Fibroblast of the aortic adventitia (primary cell): Measurements from ENCODE around the gene OLA1. TPM values are rescaled to one million over a fixed set of nuclear protein-coding genes. Genes with fewer than 3 reads are reported as not detected.

ENCODE experiments used
- DNase-seq: peaks from one replicate; pipeline ENCODE4 v3.0.0-alpha.2; 2010; ENCODE audit warnings: low read depth
- H3K4me3 ChIP-seq: 2 replicates; pipeline ENCODE4 v1.5.1; 2011; ENCODE audit warnings: low read depth, mild to moderate bottlenecking, control low read depth, low read length, moderate library complexity
- total RNA-seq: library from RNA; depleted of rRNA; stranded (reverse); fragments of >200 nt; gene quantifications from 2 replicates; pipeline ENCODE4 v1.2.3, GENCODE V29; 2012; ENCODE audit warnings: low replicate concordance
- TF ChIP-seq, protein P1 (sequence below): IDR thresholded peaks from 2 replicates; pipeline ENCODE4 v1.5.1; 2011; ENCODE audit warnings: mild to moderate bottlenecking, low read length, control low read depth, inconsistent platforms; ENCODE audit not compliant: insufficient read depth

The OLA1 gene
- total RNA-seq, 1 donor, result 89.7 TPM

- no peak overlapping the region for H3K4me3 ChIP-seq
- DNase-seq, result no peak
- TF ChIP-seq, protein P1, sequence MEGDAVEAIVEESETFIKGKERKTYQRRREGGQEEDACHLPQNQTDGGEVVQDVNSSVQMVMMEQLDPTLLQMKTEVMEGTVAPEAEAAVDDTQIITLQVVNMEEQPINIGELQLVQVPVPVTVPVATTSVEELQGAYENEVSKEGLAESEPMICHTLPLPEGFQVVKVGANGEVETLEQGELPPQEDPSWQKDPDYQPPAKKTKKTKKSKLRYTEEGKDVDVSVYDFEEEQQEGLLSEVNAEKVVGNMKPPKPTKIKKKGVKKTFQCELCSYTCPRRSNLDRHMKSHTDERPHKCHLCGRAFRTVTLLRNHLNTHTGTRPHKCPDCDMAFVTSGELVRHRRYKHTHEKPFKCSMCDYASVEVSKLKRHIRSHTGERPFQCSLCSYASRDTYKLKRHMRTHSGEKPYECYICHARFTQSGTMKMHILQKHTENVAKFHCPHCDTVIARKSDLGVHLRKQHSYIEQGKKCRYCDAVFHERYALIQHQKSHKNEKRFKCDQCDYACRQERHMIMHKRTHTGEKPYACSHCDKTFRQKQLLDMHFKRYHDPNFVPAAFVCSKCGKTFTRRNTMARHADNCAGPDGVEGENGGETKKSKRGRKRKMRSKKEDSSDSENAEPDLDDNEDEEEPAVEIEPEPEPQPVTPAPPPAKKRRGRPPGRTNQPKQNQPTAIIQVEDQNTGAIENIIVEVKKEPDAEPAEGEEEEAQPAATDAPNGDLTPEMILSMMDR, result no peak
Measured at GRCh38 chr2:174211954-174212353, 36.4 kb downstream of the OLA1 start.

GRCh38 chr2:174210862-174211261 is 37.5 kb downstream of the OLA1 start:
- H3K4me3 ChIP-seq, result no peak overlapping the region
- DNase-seq, result no peak
- TF ChIP-seq, protein P1, result no peak

GRCh38 chr2:174209325-174209724 is 39.0 kb downstream of the OLA1 start:
- TF ChIP-seq, protein P1, result no peak
- no peak for DNase-seq

GRCh38 chr2:174208026-174208425 is 40.3 kb downstream of the OLA1 start:
- DNase-seq, result no peak
- H3K4me3 ChIP-seq, result no peak overlapping the region
- TF ChIP-seq, protein P1, result no peak

More at GRCh38 chr2:174209325-174209724, 39.0 kb downstream of the OLA1 start:
- no peak overlapping the region for H3K4me3 ChIP-seq

DNA sequence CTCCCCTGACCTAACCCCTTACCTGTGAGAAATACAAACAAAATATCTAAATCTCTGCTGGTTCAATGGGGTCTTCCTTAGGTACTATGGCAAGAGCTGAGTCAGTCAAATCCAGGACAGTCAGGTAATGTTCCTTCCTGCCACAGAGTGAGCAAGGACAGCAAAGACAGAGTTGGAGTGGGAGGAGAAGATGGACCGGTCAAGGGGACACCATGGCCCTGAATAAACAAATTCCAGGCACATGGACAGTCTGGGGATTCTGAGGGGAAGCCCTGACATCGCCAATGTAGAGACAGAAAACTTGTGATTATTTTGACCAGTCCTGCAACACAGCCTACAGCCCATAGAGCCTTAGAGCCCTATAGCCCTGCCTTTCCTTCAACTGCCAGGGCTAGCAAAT is 42.8 kb downstream of the OLA1 start:
- DNase-seq, result no peak

DNA sequence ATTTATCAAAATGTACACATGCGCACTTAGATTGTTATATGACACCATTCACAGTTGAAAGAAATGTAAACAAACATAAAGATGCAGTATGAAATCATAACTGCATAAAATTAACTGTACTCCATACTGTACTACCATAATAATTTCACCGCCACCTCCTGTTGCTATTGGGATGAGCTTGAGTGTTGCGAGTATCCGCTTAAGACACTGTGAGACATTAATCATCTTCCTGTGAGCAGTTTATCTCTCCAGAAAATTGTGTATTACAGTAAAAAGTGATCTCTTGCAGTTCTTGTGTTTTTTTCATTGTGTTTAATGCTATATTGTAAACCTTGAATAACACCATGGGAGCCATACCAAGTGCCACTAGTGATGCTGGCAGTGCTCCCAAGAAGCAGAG is 46.1 kb downstream of the OLA1 start:
- DNase-seq, result no peak
- no peak overlapping the region for H3K4me3 ChIP-seq
- TF ChIP-seq, protein P1, result no peak

More for the DNA sequence above, 42.8 kb downstream of the OLA1 start:
- TF ChIP-seq, protein P1, result no peak
- H3K4me3 ChIP-seq, result no peak overlapping the region

- DNase-seq, result no peak
- TF ChIP-seq, protein P1, result no peak
Measured at GRCh38 chr2:174198846-174199564, 49.3 kb downstream of the OLA1 start.

More at GRCh38 chr2:174198846-174199564, 49.3 kb downstream of the OLA1 start:
- H3K4me3 ChIP-seq, result no peak overlapping the region
